SKM-1 treated with dmso at 0.1 percent for 144 hours (cell line): ENCODE results near the gene FGD5.

ENCODE experiments used
- DNase-seq: peaks from one replicate; lab custom pipeline; 2025; ENCODE audit not compliant: unreplicated experiment; lab: John Stamatoyannopoulos, UW

Gene FGD5

GRCh38 chr3:14872706-14873105, 53.9 kb downstream of the FGD5 start:
- DNase-seq, result no peak

GRCh38 chr3:14874784-14875183, 56.0 kb downstream of the FGD5 start:
- no peak for DNase-seq

GRCh38 chr3:14875411-14876175, 56.8 kb downstream of the FGD5 start:
- DNase-seq, result no peak

- no peak for DNase-seq
Observed at GRCh38 chr3:14876921-14877333, 58.2 kb downstream of the FGD5 start.

- DNase-seq, result no peak
Observed at GRCh38 chr3:14877469-14877868, 58.7 kb downstream of the FGD5 start.

- no peak for DNase-seq
Observed at GRCh38 chr3:14879211-14879874, 60.6 kb downstream of the FGD5 start.

- no peak for DNase-seq
Observed at GRCh38 chr3:14880447-14881106, 61.8 kb downstream of the FGD5 start.

- no peak for DNase-seq
Observed at GRCh38 chr3:14883226-14883625, 64.5 kb downstream of the FGD5 start.

GRCh38 chr3:14884665-14885064, 65.9 kb downstream of the FGD5 start:
- DNase-seq, result no peak

GRCh38 chr3:14885307-14885706, 66.5 kb downstream of the FGD5 start:
- no peak for DNase-seq

GRCh38 chr3:14886101-14886500, 67.3 kb downstream of the FGD5 start:
- DNase-seq, result no peak

- no peak for DNase-seq
Observed at GRCh38 chr3:14889205-14889604, 70.4 kb downstream of the FGD5 start.

- DNase-seq, result no peak
Observed at GRCh38 chr3:14889943-14890342, 71.2 kb downstream of the FGD5 start.

- DNase-seq, result no peak
Observed at GRCh38 chr3:14890476-14890875, 71.7 kb downstream of the FGD5 start.

GRCh38 chr3:14891135-14892132, 72.7 kb downstream of the FGD5 start:
- no peak for DNase-seq

GRCh38 chr3:14892226-14892625, 73.5 kb downstream of the FGD5 start:
- no peak for DNase-seq

GRCh38 chr3:14894085-14894484, 75.3 kb downstream of the FGD5 start:
- DNase-seq, result no peak

- no peak for DNase-seq
Observed at GRCh38 chr3:14897266-14897665, 78.5 kb downstream of the FGD5 start.

GRCh38 chr3:14898929-14899328, 80.2 kb downstream of the FGD5 start:
- no peak for DNase-seq

- DNase-seq, result no peak
Observed at GRCh38 chr3:14899993-14900618, 81.3 kb downstream of the FGD5 start.
